ENCODE results near the gene RARB.

Gene RARB

GRCh38 chr3:25420147-25420546 is 7.9 kb upstream of the RARB start:
- peaks cover 6% of the 10 kb centered on the region for H3K4me1 ChIP-seq (ENCODE audit: insufficient read depth, insufficient read length)
- H3K27me3 ChIP-seq (ENCODE audit: insufficient read depth, insufficient read length) = no peaks in the 10 kb centered on the region
- no peaks in the 10 kb centered on the region for H3K36me3 ChIP-seq (ENCODE audit: insufficient read depth, insufficient read length, low read length)
- no peak overlapping the region for H3K9ac ChIP-seq (ENCODE audit: insufficient read length, low read depth)
- no peak for TF ChIP-seq ZNF274 (IDR thresholded peaks at IDR 0.05; ENCODE audit: low read depth, low read length)
- no peak for TF ChIP-seq SUZ12 (IDR thresholded peaks at IDR 0.05; ENCODE audit: extremely low read depth, insufficient read depth, insufficient read length)
- TF ChIP-seq YY1 (IDR thresholded peaks at IDR 0.05; ENCODE audit: insufficient read depth, insufficient read length) = no peak
- peaks cover 25% of the 10 kb centered on the region; the same call in 1 of the 2 replicates for H3K9me3 ChIP-seq (ENCODE audit: insufficient read depth, low read length)
- peak; percentile 85 for DNase-seq (ENCODE audit: low read depth, low spot score)
- H3K4me3 ChIP-seq (ENCODE audit: insufficient read length, low read depth) = no peak overlapping the region

- H3K4me1 ChIP-seq (ENCODE audit: insufficient read depth, insufficient read length) = peaks cover 6% of the 10 kb centered on the region
- no peak for DNase-seq (ENCODE audit: low read depth, low spot score)
- H3K27me3 ChIP-seq (ENCODE audit: insufficient read depth, insufficient read length) = no peaks in the 10 kb centered on the region
- peaks cover 25% of the 10 kb centered on the region; the same call in 1 of the 2 replicates for H3K9me3 ChIP-seq (ENCODE audit: insufficient read depth, low read length)
- no peak overlapping the region for H3K9ac ChIP-seq (ENCODE audit: insufficient read length, low read depth)
- no peak overlapping the region for H3K4me3 ChIP-seq (ENCODE audit: insufficient read length, low read depth)
- TF ChIP-seq ZNF274 (IDR thresholded peaks at IDR 0.05; ENCODE audit: low read depth, low read length) (no peak), YY1 (IDR thresholded peaks at IDR 0.05; ENCODE audit: insufficient read depth, insufficient read length) (no peak), SUZ12 (IDR thresholded peaks at IDR 0.05; ENCODE audit: extremely low read depth, insufficient read depth, insufficient read length) (no peak)
- no peaks in the 10 kb centered on the region for H3K36me3 ChIP-seq (ENCODE audit: insufficient read depth, insufficient read length, low read length)
These were observed 7.2 kb upstream of the RARB start for GRCh38 chr3:25420885-25421284.

GRCh38 chr3:25421747-25422146 is 6.3 kb upstream of the RARB start:
- TF ChIP-seq SUZ12 (IDR thresholded peaks at IDR 0.05; ENCODE audit: extremely low read depth, insufficient read depth, insufficient read length) (no peak), ZNF274 (IDR thresholded peaks at IDR 0.05; ENCODE audit: low read depth, low read length) (no peak), YY1 (IDR thresholded peaks at IDR 0.05; ENCODE audit: insufficient read depth, insufficient read length) (no peak)
- DNase-seq (ENCODE audit: low read depth, low spot score) = no peak
- Histone ChIP-seq H3K9me3 (ENCODE audit: insufficient read depth, low read length) (peaks cover 19% of the 10 kb centered on the region; the same call in 1 of the 2 replicates), H3K27me3 (ENCODE audit: insufficient read depth, insufficient read length) (no peaks in the 10 kb centered on the region), H3K4me3 (ENCODE audit: insufficient read length, low read depth) (no peak overlapping the region), H3K4me1 (ENCODE audit: insufficient read depth, insufficient read length) (peaks cover 6% of the 10 kb centered on the region), H3K36me3 (ENCODE audit: insufficient read depth, insufficient read length, low read length) (no peaks in the 10 kb centered on the region), H3K9ac (ENCODE audit: insufficient read length, low read depth) (no peak overlapping the region)

GRCh38 chr3:25423780-25424588 is 4.1 kb upstream of the RARB start:
- no peak for DNase-seq (ENCODE audit: low read depth, low spot score)

GRCh38 chr3:25424614-25425013 is 3.4 kb upstream of the RARB start:
- Histone ChIP-seq H3K4me3 (ENCODE audit: insufficient read length, low read depth) (no peak overlapping the region), H3K9me3 (ENCODE audit: insufficient read depth, low read length) (no peaks in the 10 kb centered on the region), H3K9ac (ENCODE audit: insufficient read length, low read depth) (no peak overlapping the region), H3K4me1 (ENCODE audit: insufficient read depth, insufficient read length) (peaks cover 3% of the 10 kb centered on the region), H3K36me3 (ENCODE audit: insufficient read depth, insufficient read length, low read length) (no peaks in the 10 kb centered on the region), H3K27me3 (ENCODE audit: insufficient read depth, insufficient read length) (no peaks in the 10 kb centered on the region)
- no peak for DNase-seq (ENCODE audit: low read depth, low spot score)
- no peak for TF ChIP-seq SUZ12 (IDR thresholded peaks at IDR 0.05; ENCODE audit: extremely low read depth, insufficient read depth, insufficient read length)
- TF ChIP-seq ZNF274 (IDR thresholded peaks at IDR 0.05; ENCODE audit: low read depth, low read length) = no peak
- TF ChIP-seq YY1 (IDR thresholded peaks at IDR 0.05; ENCODE audit: insufficient read depth, insufficient read length) = no peak

More at GRCh38 chr3:25423780-25424588, 4.1 kb upstream of the RARB start:
- Histone ChIP-seq H3K36me3 (ENCODE audit: insufficient read depth, insufficient read length, low read length) (no peaks in the 10 kb centered on the region), H3K4me3 (ENCODE audit: insufficient read length, low read depth) (no peak overlapping the region), H3K9me3 (ENCODE audit: insufficient read depth, low read length) (no peaks in the 10 kb centered on the region), H3K9ac (ENCODE audit: insufficient read length, low read depth) (no peak overlapping the region), H3K27me3 (ENCODE audit: insufficient read depth, insufficient read length) (no peaks in the 10 kb centered on the region), H3K4me1 (ENCODE audit: insufficient read depth, insufficient read length) (peaks cover 6% of the 10 kb centered on the region)
- TF ChIP-seq SUZ12 (IDR thresholded peaks at IDR 0.05; ENCODE audit: extremely low read depth, insufficient read depth, insufficient read length) (no peak), YY1 (IDR thresholded peaks at IDR 0.05; ENCODE audit: insufficient read depth, insufficient read length) (no peak), ZNF274 (IDR thresholded peaks at IDR 0.05; ENCODE audit: low read depth, low read length) (no peak)

- Histone ChIP-seq H3K9ac (ENCODE audit: insufficient read length, low read depth) (no peak overlapping the region), H3K27me3 (ENCODE audit: insufficient read depth, insufficient read length) (no peaks in the 10 kb centered on the region), H3K36me3 (ENCODE audit: insufficient read depth, insufficient read length, low read length) (no peaks in the 10 kb centered on the region), H3K4me1 (ENCODE audit: insufficient read depth, insufficient read length) (peaks cover 2% of the 10 kb centered on the region), H3K9me3 (ENCODE audit: insufficient read depth, low read length) (no peaks in the 10 kb centered on the region), H3K4me3 (ENCODE audit: insufficient read length, low read depth) (no peak overlapping the region)
- no peak for DNase-seq (ENCODE audit: low read depth, low spot score)
- TF ChIP-seq YY1 (IDR thresholded peaks at IDR 0.05; ENCODE audit: insufficient read depth, insufficient read length) (no peak), ZNF274 (IDR thresholded peaks at IDR 0.05; ENCODE audit: low read depth, low read length) (no peak), SUZ12 (IDR thresholded peaks at IDR 0.05; ENCODE audit: extremely low read depth, insufficient read depth, insufficient read length) (no peak)
These were observed 1.7 kb upstream of the RARB start for GRCh38 chr3:25426408-25426807.

- Histone ChIP-seq H3K27me3 (ENCODE audit: insufficient read depth, insufficient read length) (no peaks in the 10 kb centered on the region), H3K4me3 (ENCODE audit: insufficient read length, low read depth) (no peak overlapping the region), H3K36me3 (ENCODE audit: insufficient read depth, insufficient read length, low read length) (no peaks in the 10 kb centered on the region), H3K9ac (ENCODE audit: insufficient read length, low read depth) (peak overlapping the region; percentile 39), H3K4me1 (ENCODE audit: insufficient read depth, insufficient read length) (no peaks in the 10 kb centered on the region), H3K9me3 (ENCODE audit: insufficient read depth, low read length) (no peaks in the 10 kb centered on the region)
- no peak for TF ChIP-seq ZNF274 (IDR thresholded peaks at IDR 0.05; ENCODE audit: low read depth, low read length)
- no peak for TF ChIP-seq YY1 (IDR thresholded peaks at IDR 0.05; ENCODE audit: insufficient read depth, insufficient read length)
- no peak for TF ChIP-seq SUZ12 (IDR thresholded peaks at IDR 0.05; ENCODE audit: extremely low read depth, insufficient read depth, insufficient read length)
- no peak for DNase-seq (ENCODE audit: low read depth, low spot score)
These were observed 908 bp upstream of the RARB start for GRCh38 chr3:25427155-25427554.

Measured in NT2/D1 (cell line).